Gastroesophageal sphincter (tissue), 4 donors: Measurements from ENCODE around the gene ABHD17C. TPM values are rescaled to one million over a fixed set of nuclear protein-coding genes. Genes with fewer than 3 reads are reported as not detected.

ENCODE experiments used
- ATAC-seq: fragments of 150-250 bp; one replicate; pipeline ENCODE4 v1.9.1; 2016; ENCODE audit warnings: mild to moderate bottlenecking, moderate library complexity
- H3K27ac ChIP-seq, 4 donors: fragments of 200-600 bp; sonication (generic) in 3 of 4; 1 replicate in 3 of 4; 2 replicates in 1 of 4; pipeline ENCODE4 v1.5.1; 2016 to 2019
- H3K27me3 ChIP-seq: fragments of 200-600 bp; sonication (generic); one replicate; pipeline ENCODE4 v1.5.1; 2019
- H3K36me3 ChIP-seq, 2 donors: fragments of 200-600 bp; sonication (generic); one replicate each; pipeline ENCODE4 v1.5.1; 2019; ENCODE audit warnings: control low read depth in 1 of 2
- H3K4me1 ChIP-seq, 3 donors: fragments of 200-600 bp; sonication (generic); 1 replicate in 2 of 3; 2 replicates in 1 of 3; pipeline ENCODE4 v1.5.1; 2016 to 2019; ENCODE audit warnings: control low read depth in 2 of 3
- H3K4me3 ChIP-seq, 2 donors: fragments of 200-600 bp; sonication (generic); one replicate each; pipeline ENCODE4 v1.5.1; 2019; ENCODE audit warnings: mild to moderate bottlenecking in 1 of 2, moderate library complexity in 1 of 2
- H3K9me3 ChIP-seq, 3 donors: fragments of 200-600 bp; sonication (generic); one replicate each; pipeline ENCODE4 v1.5.1; 2017 to 2019; ENCODE audit warnings: control low read depth in 2 of 3
- CTCF ChIP-seq, 4 experiments: fragments of 200-600 bp in 2 of 4; fragments of 450-650 bp in 2 of 4; sonication (generic) in 1 of 4; IDR thresholded peaks; one replicate each; pipeline ENCODE4 v1.5.1; 2017 to 2019; ENCODE audit warnings: antibody characterized with exemption in 4 of 4, mild to moderate bottlenecking in 2 of 4, moderate library complexity in 2 of 4
- EP300 ChIP-seq: sonication (generic); formaldehyde crosslinking; IDR thresholded peaks from one replicate; pipeline ENCODE4 v1.6.1; 2017; ENCODE audit warnings: antibody characterized with exemption, mild to moderate bottlenecking
- POLR2A ChIP-seq, 2 donors: fragments of 450-650 bp; IDR thresholded peaks; one replicate each; pipeline ENCODE4 v1.6.1; 2017; ENCODE audit warnings: antibody characterized with exemption in 2 of 2, mild to moderate bottlenecking in 2 of 2, moderate library complexity in 1 of 2
- POLR2AphosphoS5 ChIP-seq: sonication (generic); formaldehyde crosslinking; IDR thresholded peaks from one replicate; pipeline ENCODE4 v1.6.1; 2017; ENCODE audit warnings: antibody characterized with exemption
- WGBS, 2 donors: methylation state at CpG; one replicate each; pipeline ENCODE4 v1.1.5; 2018; ENCODE audit warnings: low coverage in 1 of 2; 5-methylcytosine and 5-hydroxymethylcytosine counted together
- total RNA-seq, 4 donors: library from RNA; depleted of rRNA; stranded (reverse); fragments of >200 nt; gene quantifications; one replicate each; pipeline ENCODE4 v1.1.0, GENCODE V29; 2016

ABHD17C gene
- total RNA-seq, 4 donors from 2014 or later: 1.4 to 5.4 (median 3.5) TPM

GRCh38 chr15:80764535-80764934 is 69.4 kb downstream of the ABHD17C start:
- WGBS, 2 donors: 60 to 100% methylated on average over 1 to 2 of the region's 3 CpGs
- no peak for ATAC-seq
- H3K36me3 ChIP-seq: no peaks in the 10 kb centered on the region

GRCh38 chr15:80766275-80766674 is 71.2 kb downstream of the ABHD17C start:
- TF ChIP-seq POLR2A (IDR thresholded peaks at IDR 0.05) (no peak), POLR2AphosphoS5 (no peak), EP300 (no peak), CTCF (IDR thresholded peaks at IDR 0.05) (no peak)
- Histone ChIP-seq H3K4me3 (no peak overlapping the region), H3K36me3 (no peaks in the 10 kb centered on the region), H3K27me3 (no peaks in the 10 kb centered on the region), H3K4me1 (no peaks in the 10 kb centered on the region), H3K27ac (no peak overlapping the region), H3K9me3 (no peaks in the 10 kb centered on the region)
- ATAC-seq: no peak
- WGBS, 2 donors: 88 to 91% methylated on average over 1 to 2 of the region's 3 CpGs

More at GRCh38 chr15:80764535-80764934, 69.4 kb downstream of the ABHD17C start:
- no peak overlapping the region for H3K4me3 ChIP-seq
- no peaks in the 10 kb centered on the region for H3K9me3 ChIP-seq
- no peak for TF ChIP-seq POLR2A (IDR thresholded peaks at IDR 0.05)
- TF ChIP-seq POLR2AphosphoS5: no peak
- no peak for TF ChIP-seq CTCF (IDR thresholded peaks at IDR 0.05)
- no peak for TF ChIP-seq EP300
- no peaks in the 10 kb centered on the region for H3K27me3 ChIP-seq
- H3K27ac ChIP-seq: no peak overlapping the region
- no peaks in the 10 kb centered on the region for H3K4me1 ChIP-seq

- Histone ChIP-seq H3K4me1 (no peaks in the 10 kb centered on the region), H3K27me3 (no peaks in the 10 kb centered on the region), H3K4me3 (no peak overlapping the region), H3K27ac (no peak overlapping the region), H3K36me3 (no peaks in the 10 kb centered on the region), H3K9me3 (no peaks in the 10 kb centered on the region)
- WGBS, 2 donors: 65% methylated on average over 1 of the region's 1 CpG; no CpG with 5 or more reads in 1 of the 2 donors
- TF ChIP-seq POLR2AphosphoS5 (no peak), CTCF (IDR thresholded peaks at IDR 0.05) (no peak), POLR2A (IDR thresholded peaks at IDR 0.05) (no peak), EP300 (no peak)
- ATAC-seq: no peak
Measured at GRCh38 chr15:80768158-80768557, 73.0 kb downstream of the ABHD17C start.

- TF ChIP-seq POLR2A (IDR thresholded peaks at IDR 0.05): no peak
- TF ChIP-seq EP300: no peak
- no peak for TF ChIP-seq POLR2AphosphoS5
- TF ChIP-seq CTCF (IDR thresholded peaks at IDR 0.05): no peak
- 82 to 83% methylated on average over 4 to 7 of the region's 7 CpGs for WGBS, 2 donors
- ATAC-seq: no peak
- Histone ChIP-seq H3K27me3 (no peaks in the 10 kb centered on the region), H3K27ac (no peak overlapping the region), H3K4me1 (no peaks in the 10 kb centered on the region), H3K36me3 (no peaks in the 10 kb centered on the region), H3K4me3 (no peak overlapping the region), H3K9me3 (no peaks in the 10 kb centered on the region)
Measured at GRCh38 chr15:80769153-80769828, 74.2 kb downstream of the ABHD17C start.
